CD4-positive, alpha-beta T cell treated with Interleukin-15 for 4 hours (primary cell): ENCODE data around the gene SLC44A3.
A peak's percentile ranks its signal among the peaks of the same experiment; 100 is the strongest.

Experiments used
- DNase-seq: peaks from one replicate; pipeline ENCODE4 v3.0.0-alpha.2; 2020; ENCODE audit warnings: low spot score

Gene SLC44A3

DNA sequence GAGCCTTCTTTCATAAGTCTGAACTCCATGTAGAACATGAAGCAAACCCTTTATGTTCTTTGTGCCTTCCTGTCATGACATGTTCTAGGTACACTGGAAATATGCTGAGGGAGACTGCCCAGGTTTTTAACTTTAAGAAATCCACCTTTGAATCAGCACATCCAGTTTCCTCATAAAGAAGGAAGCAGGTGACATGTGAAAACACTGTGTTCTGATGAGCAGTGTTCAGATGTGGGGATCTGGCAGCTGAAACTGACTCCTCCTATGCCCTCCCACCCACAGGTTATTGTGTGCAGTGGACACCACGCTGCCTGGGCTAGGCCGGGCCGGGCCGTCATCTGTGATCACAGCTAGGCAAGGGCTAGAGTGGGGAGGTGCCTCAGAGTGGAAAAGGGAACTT is 55.6 kb downstream of the SLC44A3 start:
- no peak for DNase-seq

DNA sequence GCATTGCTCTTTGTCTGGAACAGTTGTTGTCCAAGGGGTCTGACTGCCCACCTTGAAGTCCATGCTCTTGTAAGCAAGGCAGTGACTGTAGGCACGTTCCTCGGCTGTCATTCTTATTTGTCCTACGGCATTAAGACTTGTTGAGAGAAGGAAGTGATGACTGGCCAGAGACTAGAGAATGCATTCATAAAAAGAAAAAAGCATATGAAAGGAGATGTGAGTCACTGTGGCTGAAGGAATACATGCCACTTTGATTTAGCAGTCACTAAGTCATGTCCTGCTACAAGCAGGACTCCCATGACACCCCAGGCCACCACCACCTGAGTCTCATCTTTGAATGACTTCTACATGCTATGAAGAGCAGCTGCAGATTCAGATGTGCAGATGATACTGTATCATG is 56.2 kb downstream of the SLC44A3 start:
- no peak for DNase-seq

DNA sequence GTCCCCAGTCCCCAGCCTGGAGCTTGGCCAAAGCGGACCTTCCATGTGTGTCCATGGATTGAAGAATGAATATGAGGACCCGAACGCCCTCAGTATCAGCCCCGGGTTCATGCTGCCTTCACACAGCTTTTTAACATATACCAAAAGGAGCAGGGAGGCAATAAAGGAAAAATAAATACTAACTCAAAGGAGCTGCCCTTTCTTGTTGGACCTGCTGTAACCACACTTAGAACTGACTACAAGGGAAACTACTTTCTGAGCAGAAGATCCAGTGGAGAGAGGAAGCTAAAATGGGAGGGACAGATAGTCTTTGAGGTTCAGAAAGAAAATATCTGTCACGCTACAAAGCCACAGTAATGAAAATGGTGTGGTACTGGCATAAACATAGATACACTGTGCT is 58.2 kb downstream of the SLC44A3 start:
- DNase-seq = no peak

DNA sequence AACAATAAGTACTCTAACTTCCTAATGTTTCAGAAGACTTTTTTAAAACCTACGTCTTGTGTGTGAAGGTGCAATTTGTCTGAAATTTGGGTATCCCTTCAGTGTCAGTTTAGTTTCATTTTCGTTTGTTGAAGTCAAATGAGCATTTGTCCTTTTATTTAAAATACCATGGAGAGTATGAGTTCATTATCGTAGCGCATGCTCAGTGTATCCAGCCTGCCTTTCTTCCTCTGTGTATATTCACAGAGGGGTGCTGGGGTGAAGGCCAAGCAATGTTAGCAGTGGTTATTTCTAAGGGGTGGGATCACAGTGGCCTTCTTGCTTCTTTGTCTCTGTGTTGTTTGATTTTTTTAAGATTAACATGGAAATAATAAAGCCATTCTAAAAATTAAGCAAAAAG is 63.5 kb downstream of the SLC44A3 start:
- peak; percentile 26 for DNase-seq

DNA sequence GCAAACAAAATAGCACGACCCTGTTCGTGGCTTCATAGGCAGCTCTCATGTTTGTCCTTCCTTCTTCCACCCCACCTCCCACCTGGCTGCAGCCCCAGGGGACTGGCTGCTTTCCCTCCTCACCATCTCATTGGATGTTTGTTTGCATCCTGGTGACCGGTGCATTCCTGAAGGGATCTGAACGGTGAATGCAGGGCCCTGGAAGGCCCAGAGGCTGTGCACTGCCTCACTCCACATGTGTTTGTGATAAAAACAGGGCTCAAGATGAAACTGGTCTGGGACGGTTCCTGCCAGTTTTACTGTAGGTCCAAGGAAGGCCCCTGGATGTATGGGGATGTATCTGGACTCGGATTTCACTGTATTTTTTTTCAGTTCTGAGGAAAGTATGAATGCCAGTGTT is 63.9 kb downstream of the SLC44A3 start:
- DNase-seq = no peak

DNA sequence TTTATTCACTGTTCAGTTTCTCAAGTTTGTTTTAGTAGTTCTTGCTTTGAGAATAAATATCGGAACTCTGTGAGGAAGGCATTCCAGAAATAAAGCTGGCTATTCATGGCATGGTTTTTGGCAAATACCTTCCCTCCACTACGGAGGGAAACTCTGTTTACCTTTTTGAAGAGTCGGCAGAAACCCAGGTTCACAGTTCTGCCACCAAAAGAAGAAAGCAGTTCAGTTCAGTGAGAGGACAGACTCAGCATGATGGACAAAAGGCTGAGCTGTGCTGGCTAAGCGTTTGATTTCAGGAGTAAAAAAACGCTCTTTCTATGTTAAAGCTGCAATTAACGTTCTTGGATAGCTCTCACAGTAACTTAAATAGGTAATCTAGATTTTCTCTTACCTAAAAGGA is 64.3 kb downstream of the SLC44A3 start:
- no peak for DNase-seq

DNA sequence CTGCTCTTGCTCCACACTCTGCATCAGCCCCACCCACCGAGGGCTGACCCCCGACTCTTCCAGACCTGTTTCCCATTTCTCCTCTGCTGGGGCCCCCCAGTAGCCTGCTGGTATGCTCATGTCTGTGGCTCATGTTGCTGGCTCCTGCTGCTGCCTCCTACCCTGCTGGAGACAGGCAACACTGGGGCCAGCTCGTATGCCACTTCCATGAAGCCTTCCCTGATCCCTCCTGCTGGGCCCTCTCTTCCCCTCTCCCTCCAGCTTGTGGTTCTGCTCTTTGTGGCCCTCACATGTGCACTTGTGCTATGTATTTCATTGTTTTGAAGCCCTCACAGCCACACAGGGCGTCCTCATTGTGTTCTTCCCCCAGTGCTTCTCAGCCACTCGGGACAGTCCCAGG is 66.2 kb downstream of the SLC44A3 start:
- DNase-seq = no peak

DNA sequence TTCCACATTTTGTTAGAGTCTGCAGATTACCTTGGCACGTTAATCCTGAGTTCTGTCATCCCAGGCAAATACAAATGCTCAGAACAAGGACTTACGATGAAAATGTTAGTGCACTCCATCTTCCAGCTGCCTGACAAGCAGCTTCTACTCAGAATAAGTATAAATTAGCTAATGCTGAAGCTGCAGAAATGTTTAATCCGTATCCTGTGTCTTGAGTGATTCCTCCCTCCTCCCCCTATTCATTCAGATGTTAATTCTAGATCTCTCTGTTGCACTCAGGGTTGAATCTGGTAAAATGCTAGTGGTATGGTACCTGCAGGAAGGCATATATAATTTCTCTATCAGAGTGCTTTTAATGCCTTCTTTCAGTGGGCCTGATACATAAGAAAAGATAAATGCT is 66.9 kb downstream of the SLC44A3 start:
- DNase-seq = no peak

DNA sequence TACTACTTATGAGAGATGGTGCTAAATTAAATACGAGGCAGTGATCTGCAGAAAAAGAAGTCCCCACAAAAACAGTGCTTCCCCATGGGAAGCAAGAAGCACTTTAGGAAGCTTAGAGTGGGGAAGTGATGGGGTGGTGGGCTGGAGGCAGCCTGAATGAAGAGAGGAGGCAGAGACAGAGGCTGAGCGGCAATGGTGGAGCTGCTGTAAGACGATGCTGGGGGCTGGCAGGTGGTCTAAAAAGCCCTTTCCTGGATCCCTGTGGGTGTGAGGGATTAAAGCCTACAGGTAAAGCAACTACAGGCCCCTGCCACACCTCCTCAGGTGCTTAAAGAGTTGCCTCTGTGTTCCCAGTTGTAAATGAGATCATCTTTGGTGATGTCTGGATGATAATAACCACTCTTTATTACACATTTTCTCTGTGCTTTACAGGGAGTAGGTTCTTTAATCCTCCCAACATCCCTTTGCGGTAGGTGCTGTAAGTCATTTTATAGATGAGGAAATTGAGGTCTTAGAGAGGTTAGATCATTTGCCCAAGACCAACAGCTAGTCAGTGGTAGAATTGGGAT is 67.5 kb downstream of the SLC44A3 start:
- DNase-seq = no peak

DNA sequence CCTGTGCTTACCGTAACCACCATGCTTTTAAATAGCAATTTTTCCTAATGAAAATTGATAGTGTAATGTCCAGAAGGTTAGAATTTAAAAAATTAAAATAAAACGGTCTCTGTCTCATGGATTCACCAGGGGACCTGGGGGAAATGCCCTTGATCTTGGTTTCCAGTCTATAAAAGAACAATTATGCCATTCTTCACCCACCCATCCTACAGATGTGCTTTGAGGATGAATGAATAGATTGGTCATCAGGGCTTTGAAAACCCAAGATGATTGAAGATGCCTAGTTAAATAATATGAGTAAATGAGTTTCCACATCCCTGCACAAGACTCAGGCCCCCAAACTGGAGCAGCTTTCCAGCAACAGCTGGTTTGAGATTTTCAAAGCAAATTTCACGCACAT is 68.0 kb downstream of the SLC44A3 start:
- DNase-seq = no peak

DNA sequence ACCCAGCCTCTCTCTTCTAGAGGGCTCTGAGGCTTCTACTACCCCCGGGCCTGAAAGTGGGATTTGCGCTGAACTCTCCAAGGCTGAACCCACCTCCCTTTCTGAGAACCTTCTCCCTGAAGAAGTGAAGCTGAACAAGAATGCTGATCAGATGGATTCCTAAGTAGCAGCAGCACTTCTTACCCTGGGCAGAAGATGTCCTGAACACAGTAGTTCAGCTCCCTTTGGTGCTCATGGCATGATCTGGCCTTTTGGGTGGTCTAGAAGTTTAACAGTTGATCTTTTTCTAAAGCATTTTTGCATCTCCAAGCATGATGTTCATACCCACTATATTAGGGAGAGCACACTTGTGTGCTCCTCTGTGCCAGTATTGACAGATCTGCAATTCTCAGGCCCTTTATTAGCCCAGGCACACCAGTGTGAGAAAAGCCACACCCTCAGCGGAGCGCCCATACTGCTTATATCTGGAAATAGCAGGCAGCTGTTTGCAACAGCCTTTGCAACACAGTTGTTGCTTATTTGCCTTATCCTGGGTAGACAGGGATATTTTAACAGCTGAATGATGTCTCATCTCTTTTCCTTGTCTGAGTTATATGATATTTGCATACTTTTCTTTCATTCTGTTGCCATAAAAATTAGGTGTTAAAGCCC is 72.6 kb downstream of the SLC44A3 start:
- no peak for DNase-seq

DNA sequence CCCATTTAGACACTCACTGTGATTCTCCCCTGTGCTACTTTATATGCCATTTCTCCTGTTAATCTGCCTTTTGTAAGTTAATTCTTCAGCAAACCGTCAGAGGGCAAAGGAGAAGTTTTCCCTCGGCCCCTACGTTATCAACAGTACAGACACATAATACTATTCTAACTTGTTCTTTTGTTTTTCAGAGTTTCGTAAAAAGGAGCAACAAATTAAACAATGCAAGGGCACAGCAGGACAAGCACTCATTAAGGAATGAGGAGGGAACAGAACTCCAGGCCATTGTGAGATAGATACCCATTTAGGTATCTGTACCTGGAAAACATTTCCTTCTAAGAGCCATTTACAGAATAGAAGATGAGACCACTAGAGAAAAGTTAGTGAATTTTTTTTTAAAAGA is 74.5 kb downstream of the SLC44A3 start:
- no peak for DNase-seq

DNA sequence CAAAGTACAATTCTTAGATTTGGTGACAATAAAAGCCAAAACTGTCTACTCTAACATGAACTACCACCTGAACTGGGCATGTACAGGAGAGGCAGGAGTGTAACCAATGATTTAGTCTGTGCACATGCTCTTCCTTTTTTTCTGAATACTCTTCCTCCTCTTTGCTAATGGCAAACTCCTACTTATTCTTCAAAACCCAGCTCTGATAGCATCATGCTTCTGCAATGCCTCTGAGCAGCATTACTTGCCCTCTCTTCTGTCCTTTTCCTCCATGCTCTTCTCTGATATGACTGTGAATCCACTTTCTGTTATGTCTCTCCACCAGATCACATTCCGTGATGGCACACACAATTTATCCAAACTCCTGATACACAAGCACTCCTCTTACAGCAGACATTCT is 75.4 kb downstream of the SLC44A3 start:
- no peak for DNase-seq

DNA sequence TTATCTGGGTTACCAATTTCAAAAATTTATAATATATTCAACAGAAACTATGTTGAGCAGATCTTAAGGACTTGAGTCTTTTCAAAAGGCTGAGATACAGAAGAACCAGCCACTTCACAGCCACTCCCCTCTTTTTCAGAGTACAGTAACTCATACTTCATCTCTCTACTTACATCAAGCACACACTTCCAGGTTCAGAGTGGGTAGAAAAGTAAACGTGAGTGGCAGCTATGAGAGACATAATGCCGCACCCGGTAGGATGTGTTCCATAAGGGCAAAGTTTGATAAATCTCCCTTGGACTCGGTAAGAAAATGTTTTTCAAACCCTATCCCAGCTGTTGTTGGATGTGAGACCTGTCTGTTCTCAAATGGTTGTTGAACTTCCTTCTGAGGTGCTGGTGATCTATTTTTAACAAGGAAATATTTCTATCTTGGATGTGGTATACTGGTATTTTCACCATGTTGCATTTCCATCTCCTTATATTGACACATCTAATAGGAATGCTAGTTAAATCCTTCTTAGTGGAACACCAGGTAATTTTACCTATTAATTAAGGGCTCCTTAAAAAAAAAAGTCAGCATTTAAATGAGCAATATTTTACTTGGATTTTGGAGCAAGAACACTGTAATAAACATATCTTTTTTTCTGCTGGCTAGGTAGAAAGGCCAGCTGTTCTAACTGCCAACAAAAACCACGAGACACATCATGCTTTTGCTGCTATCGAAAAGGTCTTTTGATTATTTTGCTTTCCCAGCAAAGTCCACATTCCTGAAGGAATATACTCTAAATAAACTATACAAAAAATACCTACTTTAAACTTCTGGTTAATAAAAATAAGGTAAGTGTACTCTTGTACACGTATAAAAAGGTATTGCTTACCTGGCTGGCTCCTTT is 78.6 kb downstream of the SLC44A3 start:
- DNase-seq = no peak

DNA sequence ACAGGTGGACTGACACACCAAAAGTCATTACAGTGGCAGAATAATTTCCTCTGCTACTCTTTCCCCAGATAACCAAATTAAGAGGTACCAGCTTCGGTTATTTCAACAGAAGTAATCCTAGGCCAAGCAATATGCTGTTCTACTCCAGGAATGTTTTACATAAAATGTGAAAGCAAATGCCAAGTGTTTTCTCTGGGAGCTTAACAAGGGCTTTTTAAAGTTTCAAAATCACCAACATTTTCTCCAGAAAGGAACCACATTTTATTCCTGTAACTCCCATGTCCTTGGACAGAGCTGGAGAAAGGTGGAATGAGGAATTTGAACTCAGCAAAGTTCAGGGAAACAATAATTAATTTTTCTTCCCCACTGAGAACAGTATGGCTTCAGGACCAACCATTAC is 79.6 kb downstream of the SLC44A3 start:
- no peak for DNase-seq

DNA sequence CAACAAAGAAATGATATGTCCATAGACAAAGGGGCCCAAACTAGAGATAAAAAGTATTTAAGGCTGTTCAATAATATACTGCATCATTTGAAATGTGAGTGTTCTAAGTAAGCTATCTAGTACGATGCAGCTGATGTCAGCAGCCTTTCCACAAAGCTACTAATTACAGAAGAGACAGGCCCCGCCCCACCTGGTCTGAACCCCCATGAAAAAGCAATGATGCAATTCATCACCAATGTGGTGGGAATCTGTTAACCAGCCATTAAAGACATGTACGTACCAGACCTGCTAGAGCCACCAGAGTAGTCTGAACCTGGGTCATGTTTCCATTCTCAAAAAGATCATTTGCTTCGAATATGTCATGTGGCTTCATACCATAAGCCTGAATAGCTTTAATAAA is 81.7 kb downstream of the SLC44A3 start:
- no peak for DNase-seq

DNA sequence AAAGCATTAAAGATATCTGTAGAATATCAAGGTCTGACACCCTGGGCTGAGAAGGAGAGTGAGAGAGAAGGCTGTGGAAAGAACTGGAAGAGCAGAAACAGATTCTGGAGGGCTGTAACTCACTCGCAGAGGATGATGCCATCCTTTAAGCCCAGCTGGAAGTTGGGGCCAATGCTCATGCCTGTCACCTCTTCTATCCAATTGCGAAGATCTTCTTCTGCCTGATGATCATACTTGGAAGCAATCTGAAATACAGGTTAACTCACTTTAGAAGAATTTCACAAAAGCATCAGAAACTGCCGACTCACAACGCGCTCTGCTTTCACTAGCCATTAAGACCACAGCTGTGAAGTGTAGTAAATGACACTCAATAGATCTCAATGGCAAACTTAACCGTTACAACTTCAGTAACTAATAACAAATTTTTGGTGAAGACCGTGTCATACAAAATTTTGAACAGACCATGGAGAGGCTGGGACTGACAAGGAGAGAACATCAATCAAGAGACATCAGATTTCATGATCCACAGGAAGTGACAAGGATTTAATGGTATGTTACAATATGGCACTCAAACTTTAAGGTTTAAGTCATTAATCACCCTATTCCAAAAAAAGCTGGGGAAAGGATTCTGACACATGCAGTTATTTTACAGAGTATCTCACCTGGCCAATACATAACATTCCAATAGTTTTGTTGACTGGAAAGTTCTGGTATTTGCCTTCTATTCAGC is 83.3 kb downstream of the SLC44A3 start:
- no peak for DNase-seq

DNA sequence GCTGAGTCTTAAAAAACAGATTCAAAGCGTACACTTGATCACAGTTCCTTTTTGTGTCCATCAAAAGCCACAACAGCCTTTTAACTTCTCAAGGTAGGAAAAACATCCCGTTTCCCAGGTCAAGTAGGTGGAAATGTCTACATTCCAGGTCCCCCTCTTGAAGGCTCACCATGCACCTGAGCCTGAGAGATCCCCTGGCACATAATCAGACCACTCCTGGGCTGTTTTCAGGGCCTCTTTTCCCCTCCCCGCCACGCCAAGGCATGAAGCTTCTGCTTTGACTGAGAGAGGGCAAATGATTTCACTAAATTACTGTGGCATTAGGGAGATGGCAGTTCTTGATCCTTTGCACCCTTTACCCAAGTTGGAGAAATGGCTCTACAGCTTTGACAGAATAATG is 85.0 kb downstream of the SLC44A3 start:
- DNase-seq = no peak

DNA sequence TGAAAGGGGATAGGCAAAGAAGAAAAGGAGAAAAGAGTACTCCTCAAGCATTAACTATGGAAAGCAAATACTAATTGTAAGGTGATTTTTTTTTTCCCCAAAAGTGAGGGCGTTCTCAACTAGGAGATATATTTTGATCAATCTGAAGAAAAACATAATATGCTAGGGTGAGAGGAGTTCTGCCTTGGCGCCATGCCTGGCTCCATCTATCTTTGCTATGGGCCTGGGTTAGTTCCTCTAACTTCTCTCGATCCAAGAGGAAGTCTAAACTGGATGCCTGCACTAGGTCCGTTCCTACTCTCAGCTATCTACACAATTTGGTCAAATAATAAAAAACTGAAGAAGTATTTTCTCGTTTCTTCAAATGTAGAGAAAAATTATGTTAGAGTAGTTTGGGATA is 86.2 kb downstream of the SLC44A3 start:
- DNase-seq = no peak

DNA sequence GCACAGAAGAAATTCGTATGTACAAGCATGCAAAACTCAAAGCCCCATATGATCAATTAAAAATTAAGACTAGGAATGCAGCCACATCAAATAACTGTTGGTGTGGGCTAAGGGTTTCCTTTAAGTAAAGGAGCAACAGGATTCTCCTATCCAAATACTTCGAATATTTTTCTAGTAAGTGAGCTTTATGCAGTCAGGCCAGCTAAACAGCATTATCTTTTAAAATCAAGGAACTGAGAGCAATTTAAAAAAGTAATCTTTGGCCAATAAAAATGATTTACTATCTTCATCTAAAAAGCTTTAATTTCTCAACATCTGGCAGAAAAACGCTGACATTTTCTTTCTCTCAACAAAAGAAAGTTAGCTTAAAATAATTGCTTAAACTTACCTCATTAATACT is 87.0 kb downstream of the SLC44A3 start:
- no peak for DNase-seq

DNA sequence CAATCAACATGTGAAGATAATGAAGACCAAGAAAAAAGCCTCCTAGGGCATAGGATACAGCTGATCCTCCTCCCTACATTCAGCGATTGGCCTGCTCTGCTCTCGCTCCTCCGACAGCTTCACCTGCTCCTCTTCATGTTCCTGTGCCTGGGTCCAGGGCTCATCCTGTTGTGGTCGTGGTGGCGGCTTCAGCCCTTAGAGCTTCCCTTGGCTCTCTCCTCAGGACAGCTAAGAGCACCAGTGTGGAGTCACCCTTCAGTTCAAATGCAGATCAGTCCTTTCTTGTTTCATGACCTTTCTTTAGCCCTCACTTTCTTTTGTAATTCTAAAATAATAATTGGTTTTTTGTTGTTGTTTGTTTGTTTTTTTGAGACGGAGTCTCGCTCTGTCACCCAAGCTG is 88.0 kb downstream of the SLC44A3 start:
- no peak for DNase-seq

DNA sequence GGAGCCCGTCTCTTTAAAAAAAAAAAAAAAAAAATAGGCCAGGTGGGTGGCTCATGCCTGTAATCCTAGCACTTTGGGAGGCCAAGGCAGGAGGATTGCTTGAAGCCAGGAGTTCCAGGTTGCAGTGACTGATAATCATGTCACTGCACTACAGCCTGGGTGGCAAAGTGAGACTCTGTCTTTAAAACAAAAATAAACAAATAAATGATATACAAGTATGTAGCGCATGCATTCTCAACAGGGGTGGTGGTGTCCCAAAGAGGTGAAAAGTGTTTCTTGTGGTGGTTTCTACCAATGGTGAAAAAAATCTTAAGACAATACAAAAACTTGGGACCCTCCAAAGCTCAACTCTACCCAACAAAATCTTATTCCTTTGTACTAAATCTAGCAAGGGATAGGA is 88.8 kb downstream of the SLC44A3 start:
- no peak for DNase-seq

DNA sequence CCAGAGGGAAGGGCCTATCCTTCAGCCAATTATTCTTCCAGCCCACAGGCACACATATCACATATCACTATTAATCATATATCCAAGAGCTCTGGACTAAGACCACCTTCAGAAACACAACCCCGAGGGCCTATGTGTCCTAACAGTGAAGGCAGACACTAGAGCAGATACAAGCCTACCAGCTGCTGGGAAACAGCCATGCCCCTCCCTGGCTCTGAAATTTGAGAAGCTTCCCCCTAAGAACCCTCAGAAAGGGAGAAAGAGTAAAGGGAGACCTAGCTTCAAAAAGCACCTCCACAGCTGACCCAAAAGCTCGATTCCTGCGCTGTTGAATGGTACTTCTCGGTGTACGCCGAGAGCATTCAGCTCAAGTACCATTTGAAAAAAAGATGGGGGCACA is 89.3 kb downstream of the SLC44A3 start:
- no peak for DNase-seq
